NCI-H2196 (cell line): Measurements from ENCODE around the gene EMILIN1.

Source experiments
- DNase-seq: peaks from one replicate; lab custom pipeline; 2025; ENCODE audit not compliant: unreplicated experiment; lab: John Stamatoyannopoulos, UW

EMILIN1 gene

GRCh38 chr2:27078267-27079194 lies at the start of gene EMILIN1:
Gene EMILIN1, plus strand, starts transcription at chr2:27078615. Its CDS starts 451 bp downstream, at chr2:27079066.
- no peak for DNase-seq

DNA sequence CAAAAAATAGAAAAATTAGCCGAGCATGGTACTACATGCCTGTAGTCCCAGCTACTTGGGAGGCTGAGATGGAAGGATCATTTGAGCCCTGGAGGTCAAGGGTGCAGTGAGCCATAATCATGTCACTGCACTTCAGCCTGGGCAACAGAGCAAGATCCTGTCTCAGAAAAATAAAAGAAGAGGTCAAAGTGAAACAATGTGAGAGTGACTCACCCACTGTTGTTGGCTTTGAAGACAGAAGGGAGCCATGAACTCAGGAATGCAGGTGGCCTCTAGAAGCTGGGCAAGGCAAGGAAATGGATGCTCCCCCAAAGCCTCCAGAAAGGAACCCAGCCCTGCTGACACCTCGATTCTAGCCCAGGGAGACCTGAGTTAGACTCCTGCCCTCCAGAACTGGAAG lies 49.4 kb upstream of the EMILIN1 start:
- DNase-seq: no peak

- peak; percentile 84 for DNase-seq
Measured at GRCh38 chr2:27032495-27033252, 45.7 kb upstream of the EMILIN1 start, which contains the start of gene TMEM214. Gene TMEM214, plus strand, starts transcription at chr2:27032965. Its CDS starts 51 bp downstream, at chr2:27033016.

GRCh38 chr2:27033253-27033852 lies 45.1 kb upstream of the EMILIN1 start:
- DNase-seq: no peak

DNA sequence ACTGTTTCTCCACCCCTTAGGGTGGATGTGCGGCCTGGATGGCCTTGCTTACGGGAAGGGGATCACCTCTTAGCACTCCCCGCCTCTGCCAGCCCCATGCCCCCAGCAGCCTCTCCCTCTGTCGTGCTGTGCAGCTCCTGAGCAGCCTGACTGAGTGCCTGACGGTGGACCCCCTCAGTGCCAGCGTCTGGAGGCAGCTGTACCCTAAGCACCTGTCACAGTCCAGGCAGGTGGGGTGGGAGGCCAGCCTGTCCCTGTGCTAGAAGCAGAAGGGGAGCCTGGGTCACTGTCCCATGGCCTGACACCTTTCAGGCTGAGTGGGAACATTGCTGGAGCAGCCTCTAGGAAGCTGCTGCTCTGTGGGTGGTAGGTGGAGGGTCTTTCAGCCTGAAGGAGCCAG lies 40.4 kb upstream of the EMILIN1 start:
- no peak for DNase-seq

DNA sequence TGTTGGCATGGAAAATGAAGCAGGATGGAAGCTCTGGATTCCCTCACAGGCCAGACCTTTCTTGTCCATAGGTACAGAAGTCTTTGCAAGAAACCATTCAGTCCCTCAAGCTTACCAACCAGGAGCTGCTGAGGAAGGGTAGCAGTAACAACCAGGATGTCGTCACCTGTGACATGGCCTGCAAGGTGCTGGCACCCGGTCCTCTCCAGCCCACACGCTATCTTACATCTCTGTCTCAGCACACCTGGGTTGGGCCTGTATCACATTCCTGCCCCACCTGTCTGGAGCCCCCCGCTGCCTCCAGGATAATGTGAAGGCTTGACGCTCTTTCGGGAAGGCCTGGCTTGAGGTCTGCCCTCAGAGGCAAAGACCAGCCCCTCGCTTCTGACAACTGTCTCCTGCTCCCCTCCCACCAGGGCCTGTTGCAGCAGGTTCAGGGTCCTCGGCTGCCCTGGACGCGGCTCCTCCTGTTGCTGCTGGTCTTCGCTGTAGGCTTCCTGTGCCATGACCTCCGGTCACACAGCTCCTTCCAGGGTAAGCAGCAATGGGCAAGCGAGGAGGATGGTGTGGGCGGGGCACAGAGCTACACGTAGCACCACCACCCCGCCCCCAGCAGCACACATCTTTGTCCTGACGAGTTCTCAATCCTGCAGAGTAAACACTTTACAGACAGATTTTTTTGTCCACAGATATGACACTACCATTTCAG lies 39.6 kb upstream of the EMILIN1 start:
- DNase-seq: no peak

- DNase-seq: no peak
Measured at GRCh38 chr2:27039426-27039825, 39.0 kb upstream of the EMILIN1 start.

DNA sequence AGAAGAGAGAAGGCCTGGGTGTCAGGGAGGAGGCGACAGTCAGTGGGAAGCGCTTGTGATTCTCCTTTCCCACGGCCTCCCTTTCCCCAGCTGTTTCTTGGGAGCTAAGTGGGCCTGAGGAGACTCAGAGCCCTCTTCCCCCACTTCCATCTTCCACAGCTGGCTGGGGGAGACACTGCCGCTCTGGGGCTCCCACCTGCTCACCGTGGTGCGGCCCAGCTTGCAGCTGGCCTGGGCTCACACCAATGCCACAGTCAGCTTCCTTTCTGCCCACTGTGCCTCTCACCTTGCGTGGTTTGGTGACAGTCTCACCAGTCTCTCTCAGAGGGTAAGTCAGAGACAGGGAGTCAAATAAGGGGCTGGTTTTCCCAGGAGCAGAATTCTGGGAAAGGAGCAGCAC lies 38.5 kb upstream of the EMILIN1 start:
- no peak for DNase-seq

- DNase-seq: no peak
Measured at GRCh38 chr2:27040282-27040681, 38.1 kb upstream of the EMILIN1 start.

GRCh38 chr2:27041752-27042151 lies 36.7 kb upstream of the EMILIN1 start:
- no peak for DNase-seq

DNA sequence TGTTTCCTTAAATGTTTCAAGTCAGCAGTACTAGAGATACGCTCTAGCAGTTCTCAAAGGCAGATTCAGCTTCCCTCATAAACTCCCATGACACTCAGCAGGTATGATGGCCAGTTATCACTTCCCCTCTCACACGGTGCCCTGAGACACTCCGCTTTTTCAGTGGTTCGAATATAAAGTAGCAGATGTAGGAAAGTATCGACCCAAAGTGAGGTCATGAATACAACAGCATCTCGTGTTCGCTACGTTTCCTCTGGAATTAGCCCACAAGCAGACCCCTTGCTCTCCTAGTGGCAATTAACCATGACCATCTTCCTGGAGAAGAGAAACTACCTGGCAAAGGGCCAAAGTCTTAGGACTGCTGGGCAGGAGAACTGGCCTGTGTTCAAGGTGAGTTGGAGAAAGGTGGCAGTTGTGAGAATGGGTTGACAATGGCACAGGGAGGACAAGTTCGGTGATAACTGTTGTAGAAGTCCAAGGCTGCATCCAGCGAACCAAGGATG lies 36.2 kb upstream of the EMILIN1 start:
- DNase-seq: peak; percentile 27

DNA sequence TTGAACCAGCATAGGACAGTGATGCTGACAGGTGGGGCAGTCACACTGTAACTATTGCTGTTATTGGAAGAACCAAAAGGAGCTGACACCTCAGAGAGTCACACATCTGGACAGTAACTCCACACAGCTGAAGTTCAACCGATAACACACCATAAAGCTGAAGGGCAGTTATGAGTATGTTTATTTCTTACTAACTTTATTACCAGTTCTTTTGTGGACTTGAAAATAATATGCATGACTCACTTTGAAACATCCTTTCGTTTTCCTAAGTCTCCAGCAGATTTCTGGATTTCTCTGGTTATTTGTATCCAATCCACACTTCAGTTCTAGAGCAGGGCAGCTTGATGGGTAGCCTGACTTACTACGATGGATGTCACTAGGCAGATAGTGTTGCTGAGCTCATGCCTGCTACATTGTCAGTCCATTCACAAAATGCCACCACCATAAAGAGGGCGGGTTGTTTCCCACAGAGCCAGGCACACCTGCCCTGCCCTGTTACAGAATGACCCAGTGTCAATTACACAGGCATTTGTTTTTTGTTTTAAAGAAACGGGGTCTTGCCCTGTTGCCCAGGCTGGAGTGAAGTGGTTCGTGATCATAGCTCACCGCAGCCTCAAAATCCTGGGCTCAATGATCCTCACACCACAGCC lies 35.3 kb upstream of the EMILIN1 start:
- DNase-seq: no peak

DNA sequence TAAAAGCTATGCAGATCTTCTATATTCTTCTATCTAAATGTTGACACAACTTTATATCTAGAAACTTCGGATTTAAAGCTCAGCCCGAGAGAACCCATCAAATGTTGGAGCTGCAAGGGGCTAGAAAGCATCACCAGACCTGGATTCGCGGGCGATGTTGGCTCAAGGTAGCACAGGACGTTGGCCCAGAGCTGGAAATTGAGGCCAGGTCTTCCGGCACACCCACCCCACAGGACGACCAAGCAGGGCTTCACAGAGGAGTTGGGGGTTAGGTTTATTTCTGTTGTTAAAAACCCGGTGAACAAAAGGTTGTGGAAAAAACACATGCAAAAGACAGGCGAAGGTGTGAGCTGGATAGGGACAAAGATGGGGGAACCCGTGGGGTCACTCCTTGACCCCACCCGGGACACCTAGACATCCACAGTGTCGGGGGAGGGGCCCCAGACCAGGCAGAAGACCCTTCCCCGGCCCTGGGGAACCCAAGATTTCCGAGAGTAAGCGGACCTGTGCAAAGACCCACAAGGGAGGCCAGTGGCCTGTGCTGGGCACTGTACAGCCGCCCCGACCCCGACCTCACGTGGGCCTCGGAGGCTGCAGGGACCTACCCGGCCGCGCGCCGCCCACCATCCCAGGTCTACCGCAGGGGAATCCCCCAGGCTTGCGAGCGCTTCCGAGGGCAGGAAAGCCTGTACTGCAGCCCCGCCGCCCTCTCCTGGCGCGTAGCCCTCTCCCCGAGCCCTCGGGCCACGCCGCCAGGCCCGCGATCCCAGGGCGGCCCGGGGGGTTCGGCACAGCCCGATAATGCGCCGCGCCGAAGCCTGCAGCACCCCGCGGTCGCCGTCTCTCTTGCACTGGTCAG lies 28.8 kb upstream of the EMILIN1 start:
- DNase-seq: no peak

GRCh38 chr2:27050281-27050995 lies 28.0 kb upstream of the EMILIN1 start:
- peak; percentile 89 for DNase-seq

GRCh38 chr2:27050996-27051901 lies 27.2 kb upstream of the EMILIN1 start, which contains the start of gene AGBL5:
Gene AGBL5, plus strand, starts transcription at chr2:27051668. Its CDS starts 1,291 bp downstream, at chr2:27052959.
- peak; percentile 93 for DNase-seq

DNA sequence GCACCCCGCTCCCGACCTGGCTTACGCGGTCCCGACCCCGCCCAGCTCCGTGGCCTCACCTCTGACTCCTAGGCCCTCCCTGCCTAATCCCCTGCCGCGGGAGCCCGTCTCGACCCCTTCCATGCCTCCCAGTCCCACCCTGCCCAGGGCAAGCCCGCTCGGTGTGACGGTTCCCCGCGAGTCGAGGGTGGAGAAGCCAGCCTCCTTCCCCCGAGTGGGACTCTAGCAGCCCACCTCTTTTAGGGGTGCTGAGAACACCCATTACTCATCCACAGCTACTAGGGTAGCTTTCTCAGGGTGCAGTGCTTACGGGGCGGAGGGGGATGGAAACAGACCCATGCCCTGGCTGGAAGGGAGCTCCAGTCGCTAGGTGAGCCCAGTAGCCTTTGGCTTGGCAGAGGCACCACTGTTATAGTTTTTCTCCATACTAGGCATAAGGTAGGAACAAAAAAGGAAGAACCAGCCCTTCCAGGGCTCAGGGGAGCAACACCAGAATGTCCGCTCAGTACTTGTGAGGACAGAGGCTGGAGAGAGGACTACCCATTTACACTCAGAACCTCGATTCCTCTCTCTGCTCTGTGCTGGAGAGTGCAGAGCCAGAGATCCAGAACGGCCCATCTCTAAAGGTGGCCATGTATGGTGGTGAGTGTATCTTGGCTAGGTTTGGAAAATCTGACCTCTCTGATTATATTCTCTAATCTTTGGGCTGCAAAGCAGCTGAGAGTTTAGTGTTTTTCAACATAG lies 26.3 kb upstream of the EMILIN1 start:
- DNase-seq: no peak

GRCh38 chr2:27053321-27053720 lies 25.1 kb upstream of the EMILIN1 start:
- DNase-seq: no peak
